NCI-H345 treated with DMSO at 0.1 percent for 48 hours (cell line): ENCODE results near the gene RGS9BP.
"Not testable (repeated sequence)": the region's sequence is repeated elsewhere in the genome, so short reads cannot be mapped to it uniquely, and the experiment has no call there.

Source experiments
- DNase-seq: peaks from one replicate; lab custom pipeline; 2025; ENCODE audit not compliant: unreplicated experiment; lab: John Stamatoyannopoulos, UW

The RGS9BP gene

GRCh38 chr19:32694851-32695250, 19.2 kb downstream of the RGS9BP start:
- DNase-seq, result not testable (repeated sequence)

GRCh38 chr19:32695506-32695905, 19.9 kb downstream of the RGS9BP start:
- not testable (repeated sequence) for DNase-seq

GRCh38 chr19:32696771-32697170, 21.1 kb downstream of the RGS9BP start:
- DNase-seq, result not testable (repeated sequence)

- not testable (repeated sequence) for DNase-seq
Measured at GRCh38 chr19:32700129-32700528, 24.5 kb downstream of the RGS9BP start.

GRCh38 chr19:32702010-32702409, 26.4 kb downstream of the RGS9BP start:
- DNase-seq, result no peak

- not testable (repeated sequence) for DNase-seq
Measured at GRCh38 chr19:32704006-32704405, 28.4 kb downstream of the RGS9BP start.

GRCh38 chr19:32708457-32708856, 32.8 kb downstream of the RGS9BP start:
- no peak for DNase-seq

- no peak for DNase-seq
Measured at GRCh38 chr19:32709032-32709431, 33.4 kb downstream of the RGS9BP start.

GRCh38 chr19:32711747-32712146, 36.1 kb downstream of the RGS9BP start:
- no peak for DNase-seq

- not testable (repeated sequence) for DNase-seq
Measured at GRCh38 chr19:32716203-32716602, 40.6 kb downstream of the RGS9BP start.

GRCh38 chr19:32717496-32717895, 41.8 kb downstream of the RGS9BP start:
- DNase-seq, result no peak

- DNase-seq, result no peak
Measured at GRCh38 chr19:32718286-32718685, 42.6 kb downstream of the RGS9BP start.

GRCh38 chr19:32719611-32720059, 44.0 kb downstream of the RGS9BP start, which contains the start of gene TDRD12:
TDRD12 (plus strand) TSS chr19:32719767; CDS start chr19:32720073, 306 bp downstream.
- no peak for DNase-seq

- no peak for DNase-seq
Measured at GRCh38 chr19:32720216-32720935, 44.7 kb downstream of the RGS9BP start.

- no peak for DNase-seq
Measured at GRCh38 chr19:32720936-32721250, 45.2 kb downstream of the RGS9BP start.
